ENCODE data around the gene CEBPG.

DNA sequence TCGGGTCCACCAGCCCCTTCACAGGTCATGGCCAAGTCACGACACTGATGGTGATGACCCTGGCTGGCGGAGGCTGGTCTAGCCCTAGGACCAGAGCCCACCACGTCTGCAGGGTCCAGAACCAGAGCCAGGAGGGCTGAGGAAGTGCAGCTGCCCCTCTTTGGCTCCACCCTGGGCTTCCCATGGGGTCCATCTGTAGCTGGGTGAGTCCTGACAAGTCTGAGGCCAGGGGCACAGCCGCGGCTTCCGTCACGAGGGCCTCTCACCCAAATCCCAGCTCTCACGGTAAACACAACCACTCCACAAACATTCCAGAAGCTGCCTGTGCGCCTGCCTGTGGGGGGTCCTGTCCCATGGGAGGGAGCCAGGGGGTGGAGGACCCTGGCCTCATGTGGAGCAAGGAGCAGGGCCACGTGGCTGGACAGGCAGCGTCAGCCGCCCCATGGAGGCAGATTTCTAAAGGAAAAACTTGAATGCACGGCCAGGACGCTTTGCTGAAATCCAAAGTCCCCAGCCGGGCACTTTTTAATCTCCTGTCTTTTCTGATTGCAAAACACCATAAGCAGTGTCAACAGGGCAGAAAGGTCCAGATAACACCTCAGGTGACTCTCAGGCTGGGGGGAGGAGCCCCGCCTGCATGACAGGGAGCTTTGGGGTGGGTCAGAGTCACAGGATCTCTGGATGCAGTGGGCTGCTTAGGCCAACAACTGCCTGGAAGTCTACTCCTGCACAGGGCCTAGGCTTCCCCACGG lies 29.9 kb downstream of the CEBPG start:
- TF ChIP-seq, protein P1, sequence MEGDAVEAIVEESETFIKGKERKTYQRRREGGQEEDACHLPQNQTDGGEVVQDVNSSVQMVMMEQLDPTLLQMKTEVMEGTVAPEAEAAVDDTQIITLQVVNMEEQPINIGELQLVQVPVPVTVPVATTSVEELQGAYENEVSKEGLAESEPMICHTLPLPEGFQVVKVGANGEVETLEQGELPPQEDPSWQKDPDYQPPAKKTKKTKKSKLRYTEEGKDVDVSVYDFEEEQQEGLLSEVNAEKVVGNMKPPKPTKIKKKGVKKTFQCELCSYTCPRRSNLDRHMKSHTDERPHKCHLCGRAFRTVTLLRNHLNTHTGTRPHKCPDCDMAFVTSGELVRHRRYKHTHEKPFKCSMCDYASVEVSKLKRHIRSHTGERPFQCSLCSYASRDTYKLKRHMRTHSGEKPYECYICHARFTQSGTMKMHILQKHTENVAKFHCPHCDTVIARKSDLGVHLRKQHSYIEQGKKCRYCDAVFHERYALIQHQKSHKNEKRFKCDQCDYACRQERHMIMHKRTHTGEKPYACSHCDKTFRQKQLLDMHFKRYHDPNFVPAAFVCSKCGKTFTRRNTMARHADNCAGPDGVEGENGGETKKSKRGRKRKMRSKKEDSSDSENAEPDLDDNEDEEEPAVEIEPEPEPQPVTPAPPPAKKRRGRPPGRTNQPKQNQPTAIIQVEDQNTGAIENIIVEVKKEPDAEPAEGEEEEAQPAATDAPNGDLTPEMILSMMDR (IDR thresholded peaks at IDR 0.05; ENCODE audit: insufficient read depth, low read length), result no peak
- TF ChIP-seq, protein P2, sequence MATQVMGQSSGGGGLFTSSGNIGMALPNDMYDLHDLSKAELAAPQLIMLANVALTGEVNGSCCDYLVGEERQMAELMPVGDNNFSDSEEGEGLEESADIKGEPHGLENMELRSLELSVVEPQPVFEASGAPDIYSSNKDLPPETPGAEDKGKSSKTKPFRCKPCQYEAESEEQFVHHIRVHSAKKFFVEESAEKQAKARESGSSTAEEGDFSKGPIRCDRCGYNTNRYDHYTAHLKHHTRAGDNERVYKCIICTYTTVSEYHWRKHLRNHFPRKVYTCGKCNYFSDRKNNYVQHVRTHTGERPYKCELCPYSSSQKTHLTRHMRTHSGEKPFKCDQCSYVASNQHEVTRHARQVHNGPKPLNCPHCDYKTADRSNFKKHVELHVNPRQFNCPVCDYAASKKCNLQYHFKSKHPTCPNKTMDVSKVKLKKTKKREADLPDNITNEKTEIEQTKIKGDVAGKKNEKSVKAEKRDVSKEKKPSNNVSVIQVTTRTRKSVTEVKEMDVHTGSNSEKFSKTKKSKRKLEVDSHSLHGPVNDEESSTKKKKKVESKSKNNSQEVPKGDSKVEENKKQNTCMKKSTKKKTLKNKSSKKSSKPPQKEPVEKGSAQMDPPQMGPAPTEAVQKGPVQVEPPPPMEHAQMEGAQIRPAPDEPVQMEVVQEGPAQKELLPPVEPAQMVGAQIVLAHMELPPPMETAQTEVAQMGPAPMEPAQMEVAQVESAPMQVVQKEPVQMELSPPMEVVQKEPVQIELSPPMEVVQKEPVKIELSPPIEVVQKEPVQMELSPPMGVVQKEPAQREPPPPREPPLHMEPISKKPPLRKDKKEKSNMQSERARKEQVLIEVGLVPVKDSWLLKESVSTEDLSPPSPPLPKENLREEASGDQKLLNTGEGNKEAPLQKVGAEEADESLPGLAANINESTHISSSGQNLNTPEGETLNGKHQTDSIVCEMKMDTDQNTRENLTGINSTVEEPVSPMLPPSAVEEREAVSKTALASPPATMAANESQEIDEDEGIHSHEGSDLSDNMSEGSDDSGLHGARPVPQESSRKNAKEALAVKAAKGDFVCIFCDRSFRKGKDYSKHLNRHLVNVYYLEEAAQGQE (IDR thresholded peaks at IDR 0.05; ENCODE audit: insufficient replicate concordance, low read depth), result no peak
- TF ChIP-seq POLR2AphosphoS5 (IDR thresholded peaks at IDR 0.05; ENCODE audit: low read depth) (no peak), SPI1 (IDR thresholded peaks at IDR 0.05; ENCODE audit: borderline replicate concordance, low read depth) (no peak), GABPA (IDR thresholded peaks at IDR 0.05; ENCODE audit: low read depth) (no peak)
